H54 (cell line): ENCODE data around the gene PPDPF.
"Not testable (repeated sequence)": the region's sequence is repeated elsewhere in the genome, so short reads cannot be mapped to it uniquely, and the experiment has no call there.

Source experiments
- DNase-seq: peaks from one replicate; pipeline ENCODE4 v3.0.0; 2011; ENCODE audit warnings: low spot score, mixed read lengths; ENCODE audit not compliant: insufficient read length
- FAIRE-seq: peaks from 3 replicates; lab custom pipeline; 2011; peaks lifted over from hg19 to GRCh38; lab: Jason Lieb, UNC
- POLR2A ChIP-seq: IDR thresholded peaks from 2 replicates; pipeline ENCODE4 v1.6.1; 2011; ENCODE audit warnings: low read depth, mild to moderate bottlenecking, low read length

PPDPF gene

DNA sequence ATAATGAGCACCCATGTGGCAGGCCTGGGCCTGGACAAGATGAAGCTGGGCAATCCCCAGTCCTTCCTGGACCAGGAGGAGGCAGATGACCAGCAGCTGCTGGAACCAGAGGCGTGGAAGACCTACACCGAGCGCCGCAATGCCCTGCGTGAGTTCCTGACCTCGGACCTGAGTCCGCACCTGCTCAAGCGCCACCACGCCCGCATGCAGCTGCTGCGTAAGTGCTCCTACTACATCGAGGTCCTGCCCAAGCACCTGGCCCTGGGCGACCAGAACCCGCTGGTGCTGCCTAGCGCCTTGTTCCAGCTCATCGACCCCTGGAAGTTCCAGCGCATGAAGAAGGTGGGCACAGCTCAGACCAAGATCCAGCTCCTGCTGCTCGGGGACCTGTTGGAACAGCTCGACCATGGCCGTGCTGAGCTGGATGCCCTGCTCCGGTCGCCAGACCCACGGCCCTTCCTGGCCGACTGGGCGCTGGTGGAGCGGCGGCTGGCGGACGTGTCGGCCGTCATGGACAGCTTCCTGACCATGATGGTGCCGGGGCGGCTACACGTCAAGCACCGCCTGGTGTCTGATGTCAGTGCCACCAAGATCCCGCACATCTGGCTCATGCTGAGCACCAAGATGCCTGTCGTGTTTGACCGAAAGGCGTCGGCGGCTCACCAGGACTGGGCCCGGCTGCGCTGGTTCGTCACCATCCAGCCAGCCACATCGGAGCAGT is 35.3 kb downstream of the PPDPF start:
- DNase-seq (no peak), FAIRE-seq (no peak)
- no peak for TF ChIP-seq POLR2A

DNA sequence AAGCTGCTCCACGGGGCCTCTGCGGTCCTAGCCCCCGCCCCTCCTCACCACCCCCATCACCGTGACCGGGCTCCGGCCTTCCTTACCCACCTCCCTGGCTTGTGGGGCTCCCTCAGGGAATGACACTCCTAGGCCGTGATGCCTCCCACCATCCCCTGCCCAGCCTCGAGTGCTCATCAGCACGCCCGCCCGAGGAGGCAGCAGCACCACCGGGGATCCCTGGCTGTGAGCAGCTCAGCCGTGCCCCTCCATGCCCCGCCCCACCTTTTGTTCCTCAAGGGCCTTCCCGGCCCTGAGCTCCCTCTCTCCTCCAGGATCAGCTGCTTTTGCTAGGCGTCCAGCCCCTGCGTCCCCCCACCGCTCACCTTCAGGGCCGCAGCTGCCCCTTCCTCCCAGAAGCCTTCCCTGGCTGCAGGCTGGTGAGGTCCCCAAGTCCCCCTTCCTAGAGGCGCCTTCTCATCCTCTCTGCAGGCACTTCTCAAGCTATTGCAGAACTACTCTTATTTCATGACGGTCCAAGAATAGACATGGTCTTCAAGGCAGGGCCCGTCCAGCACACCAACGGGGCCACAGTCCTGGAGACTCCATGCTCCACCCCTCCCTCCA is 36.4 kb downstream of the PPDPF start:
- DNase-seq (no peak), FAIRE-seq (no peak)
- no peak for TF ChIP-seq POLR2A

DNA sequence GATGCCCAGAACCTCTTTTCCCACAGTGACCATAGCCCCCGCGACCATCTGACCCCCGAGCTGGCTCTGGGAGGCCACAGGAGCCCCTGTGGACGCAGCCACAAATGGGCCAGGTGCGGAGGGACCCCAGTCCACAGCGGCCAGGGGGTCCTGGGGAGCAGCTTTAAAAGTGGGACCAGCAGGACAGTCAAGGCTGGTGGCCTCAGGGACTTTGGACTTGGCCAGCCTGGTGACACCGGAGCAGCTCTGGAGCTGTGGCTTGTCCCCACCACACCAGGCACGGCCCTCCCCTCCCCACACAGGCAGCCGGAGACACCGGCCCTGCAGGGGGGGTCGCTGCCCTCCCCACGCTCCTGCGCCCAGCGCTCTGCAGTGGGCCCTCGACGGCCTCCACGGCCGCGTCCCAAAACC is 36.9 kb downstream of the PPDPF start:
- no peak for FAIRE-seq
- TF ChIP-seq POLR2A: no peak
- DNase-seq: no peak

DNA sequence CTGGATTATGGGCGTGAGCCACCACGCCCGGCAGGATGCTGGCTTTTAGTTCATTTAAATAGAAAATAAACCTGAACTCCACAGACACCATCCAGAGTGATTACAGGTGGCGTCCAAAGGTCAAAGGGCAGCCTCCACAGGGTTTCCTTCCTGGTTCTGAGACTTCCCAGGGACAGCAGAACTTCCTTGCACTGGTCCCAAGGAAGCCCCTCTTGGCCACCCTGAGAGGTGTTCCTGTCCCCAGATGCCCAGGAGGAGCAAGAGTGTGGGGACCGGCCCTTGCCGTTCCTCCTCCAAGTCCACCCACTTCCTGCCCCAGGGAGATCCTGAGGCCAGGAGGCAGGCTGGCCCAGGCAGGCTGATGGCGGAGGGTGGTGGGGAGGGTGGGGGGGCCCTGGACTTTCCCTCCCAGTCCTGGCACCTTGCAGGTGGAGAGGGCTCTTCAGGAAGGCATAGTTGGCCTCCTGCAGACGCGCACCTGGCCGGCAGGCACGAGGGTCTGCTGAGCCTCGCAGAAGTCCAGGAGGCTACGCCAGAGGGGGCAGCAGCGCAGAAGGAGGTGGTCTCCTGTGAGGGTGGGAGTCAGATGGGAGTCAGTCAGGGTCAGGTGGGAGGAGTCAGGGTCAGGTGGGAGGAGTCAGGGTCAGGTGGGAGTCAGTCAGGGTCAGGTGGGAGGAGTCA is 38.4 kb downstream of the PPDPF start:
- DNase-seq: no peak
- TF ChIP-seq POLR2A: no peak
- no peak for FAIRE-seq

DNA sequence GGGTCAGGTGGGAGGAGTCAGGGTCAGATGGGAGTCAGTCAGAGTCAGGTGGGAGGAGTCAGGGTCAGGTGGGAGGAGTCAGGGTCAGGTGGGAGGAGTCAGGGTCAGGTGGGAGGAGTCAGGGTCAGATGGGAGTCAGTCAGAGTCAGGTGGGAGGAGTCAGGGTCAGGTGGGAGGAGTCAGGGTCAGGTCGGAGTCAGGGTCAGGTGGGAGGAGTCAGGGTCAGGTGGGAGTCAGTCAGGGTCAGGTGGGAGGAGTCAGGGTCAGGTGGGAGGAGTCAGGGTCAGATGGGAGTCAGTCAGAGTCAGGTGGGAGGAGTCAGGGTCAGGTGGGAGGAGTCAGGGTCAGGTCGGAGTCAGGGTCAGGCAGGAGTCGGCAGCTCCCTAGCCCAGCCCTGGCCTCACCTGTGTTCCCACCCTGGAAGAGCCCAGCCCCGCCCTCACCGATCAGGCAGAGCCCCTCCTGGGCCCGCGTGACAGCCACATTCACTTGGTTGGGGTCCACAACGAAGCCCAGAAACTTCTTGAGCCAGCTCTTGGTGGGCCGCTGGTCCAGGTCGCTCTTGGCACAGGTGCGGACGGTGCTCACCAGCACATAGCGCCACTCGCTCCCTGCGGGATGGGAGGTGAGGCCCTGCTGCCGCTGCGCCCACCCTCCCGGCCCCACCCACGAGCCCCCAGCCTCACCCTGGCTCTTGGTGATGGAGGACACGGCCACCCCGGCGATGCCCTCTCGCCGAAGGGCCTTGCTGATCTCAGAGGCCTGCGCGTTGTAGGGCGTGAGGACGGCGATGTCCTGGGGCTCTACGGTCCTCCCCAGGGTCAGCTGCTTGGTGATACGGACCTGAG is 39.1 kb downstream of the PPDPF start:
- not testable (repeated sequence) for FAIRE-seq, DNase-seq

DNA sequence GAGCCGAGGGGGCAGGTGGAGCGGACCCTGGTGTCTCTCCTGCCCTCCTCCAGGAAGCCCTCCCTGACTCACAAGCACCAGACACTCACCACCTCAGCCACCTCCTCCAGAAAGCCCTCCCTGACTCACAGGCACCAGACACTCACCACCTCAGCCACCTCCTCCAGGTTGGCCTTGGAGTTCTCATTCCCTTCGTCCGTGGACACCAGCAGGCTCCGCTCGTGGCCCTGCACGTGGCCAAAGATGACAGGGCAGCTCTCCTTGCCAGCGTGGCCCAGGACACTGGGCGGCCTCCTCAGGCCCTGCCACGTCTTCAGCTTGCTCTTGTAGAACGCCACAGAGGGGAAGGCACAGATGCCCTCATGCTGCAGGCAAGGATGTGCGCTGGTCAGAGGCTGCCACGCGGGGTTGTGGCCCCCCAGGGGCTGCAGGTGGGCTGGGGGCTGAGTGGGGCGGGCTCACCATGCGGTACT is 39.8 kb downstream of the PPDPF start:
- FAIRE-seq (no peak), DNase-seq (no peak)
- TF ChIP-seq POLR2A: no peak

DNA sequence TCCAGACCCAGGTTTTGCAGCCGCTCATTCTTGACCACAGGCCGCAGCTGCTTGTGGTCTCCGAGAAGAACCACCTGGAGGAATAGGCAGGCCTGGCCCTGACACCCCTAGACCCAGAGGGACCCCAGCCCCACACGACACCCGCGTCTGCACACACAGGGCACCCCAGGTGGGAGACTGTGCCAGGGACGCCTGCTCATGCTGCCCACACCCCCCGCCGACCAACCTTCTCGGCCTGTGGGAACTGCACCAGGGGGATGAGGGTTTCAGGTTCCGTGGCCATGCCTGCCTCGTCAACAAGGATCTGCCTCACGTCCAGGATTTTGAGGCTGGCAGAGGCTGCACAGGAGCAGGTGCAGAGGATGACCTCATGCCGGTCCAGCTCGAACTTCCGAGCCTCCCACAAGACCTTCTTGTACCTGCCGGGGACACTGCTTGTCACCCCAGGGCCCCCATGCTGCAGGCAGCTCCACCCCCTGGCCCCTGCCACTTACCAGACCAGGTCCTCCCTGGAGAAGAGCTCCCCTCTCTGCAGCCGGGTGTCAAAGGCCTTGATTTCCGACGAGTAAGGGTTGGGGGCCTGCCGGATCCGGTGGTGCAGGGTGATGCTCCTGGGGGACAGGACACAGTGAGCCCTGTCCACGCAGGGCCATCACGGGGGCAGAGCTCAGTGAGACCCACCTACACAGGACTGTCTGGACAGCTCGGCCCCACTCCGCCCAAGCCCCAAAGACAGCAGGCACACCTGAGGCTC is 40.5 kb downstream of the PPDPF start:
- TF ChIP-seq POLR2A: no peak
- no peak for DNase-seq
- FAIRE-seq: no peak

DNA sequence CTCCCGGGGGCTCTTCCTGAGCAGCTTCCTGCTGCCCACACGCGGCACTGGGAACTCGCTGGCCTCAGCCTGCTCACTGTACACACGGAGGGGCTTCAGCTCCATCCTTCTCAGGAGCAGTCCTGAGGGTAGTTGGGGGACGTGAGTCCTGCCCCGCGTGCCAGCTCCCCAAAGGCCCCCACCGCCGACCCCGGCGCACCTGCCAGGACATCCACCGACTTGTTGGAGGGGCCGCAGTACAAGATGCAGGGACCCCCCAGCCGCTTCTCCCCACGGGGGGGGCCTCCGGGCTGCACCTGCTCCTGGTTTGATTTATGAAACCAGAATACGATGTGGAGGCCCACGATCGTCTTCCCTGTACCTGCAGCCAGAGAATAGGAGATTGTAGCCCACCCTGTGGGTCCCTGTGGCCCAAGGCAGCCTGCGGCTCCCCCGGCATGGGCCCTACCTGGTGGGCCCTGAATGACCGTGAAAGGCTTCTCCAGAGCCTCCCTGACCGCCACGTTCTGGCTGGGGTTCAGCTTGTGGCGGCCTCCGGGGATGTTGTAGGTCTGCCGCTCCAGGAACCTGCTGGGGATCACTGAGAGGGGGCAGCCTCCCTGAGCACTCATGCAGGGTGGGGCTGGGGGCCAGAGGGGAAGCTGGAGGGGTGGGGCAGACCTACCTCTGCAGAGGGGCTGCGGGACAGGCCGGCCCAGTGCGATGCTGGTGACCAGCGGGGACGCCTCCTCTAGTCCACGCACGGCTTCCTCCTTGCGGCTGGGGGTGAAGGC is 41.2 kb downstream of the PPDPF start:
- TF ChIP-seq POLR2A: no peak
- FAIRE-seq: no peak
- no peak for DNase-seq

DNA sequence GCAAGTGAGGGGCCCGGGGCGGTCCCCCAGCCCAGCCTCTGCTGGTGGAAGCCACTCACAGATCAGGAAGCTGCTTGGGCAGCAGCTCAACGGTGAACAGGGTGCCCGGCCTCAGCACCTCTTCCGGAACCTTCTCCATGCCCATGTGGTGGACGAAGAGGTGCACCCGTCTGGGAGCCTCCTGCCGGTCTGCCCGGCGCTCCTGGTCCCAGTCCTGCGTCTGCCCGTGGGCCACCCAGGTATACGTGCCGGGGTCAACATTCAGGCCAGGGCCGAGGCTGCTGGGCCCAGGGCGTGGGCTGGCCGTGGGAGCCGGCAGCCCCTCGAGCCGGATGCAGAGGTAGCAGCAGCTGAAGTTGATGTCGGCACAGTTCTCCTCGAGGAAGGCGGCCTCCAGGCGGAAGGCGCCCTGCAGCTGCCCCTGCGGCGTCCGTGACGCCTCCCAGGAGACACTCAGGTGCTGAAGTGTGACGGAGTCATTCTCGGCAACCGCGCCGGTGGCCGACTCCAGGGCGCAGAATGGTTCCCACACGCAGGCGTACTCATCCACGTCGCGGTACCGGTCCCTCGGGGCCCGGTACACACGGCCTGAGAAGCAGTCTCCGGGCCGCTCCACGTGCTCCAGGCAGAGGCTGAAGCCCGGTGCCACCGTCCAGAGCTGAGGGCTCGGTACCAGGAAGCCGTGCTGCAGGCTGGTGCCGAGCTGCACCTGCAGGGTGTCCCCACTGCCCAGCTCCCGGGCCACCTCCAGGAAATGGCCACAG is 42.1 kb downstream of the PPDPF start:
- no peak for TF ChIP-seq POLR2A
- FAIRE-seq: no peak
- no peak for DNase-seq

DNA sequence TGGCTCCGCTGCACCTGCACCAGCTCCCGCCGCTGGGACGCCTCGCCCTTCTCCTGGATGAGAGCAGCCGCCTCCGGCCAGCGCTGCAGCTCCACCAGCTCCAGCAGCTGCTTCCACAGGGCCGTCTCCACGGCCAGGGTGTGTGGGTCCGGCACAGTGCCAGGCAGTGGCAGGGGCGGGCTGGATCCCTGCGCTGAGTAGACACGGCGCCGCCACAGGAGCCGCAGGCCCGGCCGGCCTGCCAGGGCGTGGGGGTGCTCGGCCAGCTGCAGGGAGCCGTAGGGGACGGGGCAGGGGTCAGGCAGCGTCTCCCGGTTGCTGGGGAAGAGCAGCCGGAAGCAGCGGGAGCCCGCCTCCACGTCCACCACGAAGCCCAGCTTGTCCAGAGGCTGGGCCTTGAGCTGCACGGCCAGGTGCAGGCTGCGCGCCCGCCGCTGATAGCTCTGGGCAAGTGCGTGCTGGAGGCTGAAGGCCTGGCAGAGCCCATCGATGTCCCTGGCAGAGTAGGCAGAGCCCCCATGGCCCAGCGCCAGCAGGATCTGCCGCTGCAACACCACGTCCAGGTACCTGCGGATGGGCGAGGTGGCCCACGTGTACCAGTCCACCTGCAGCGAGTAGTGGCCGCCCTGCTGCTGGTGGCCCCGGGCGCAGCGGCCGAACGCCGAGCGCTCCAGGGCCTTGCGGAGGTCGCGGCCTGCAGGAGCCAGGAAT is 42.8 kb downstream of the PPDPF start:
- DNase-seq (no peak), FAIRE-seq (no peak)
- TF ChIP-seq POLR2A: no peak
